ES-I3 (cell line): ENCODE results near the gene FGF19.

Experiments used
- H3K36me3 ChIP-seq: 2 replicates; pipeline ENCODE4 v1.6.1; 2013; ENCODE audit warnings: mild to moderate bottlenecking, low read length, control low read depth, moderate library complexity; ENCODE audit not compliant: insufficient read depth
- H3K4me1 ChIP-seq: 2 replicates; pipeline ENCODE4 v1.6.1; 2013; ENCODE audit warnings: mild to moderate bottlenecking, control low read depth, low read length; ENCODE audit not compliant: insufficient read depth
- H3K9ac ChIP-seq: 2 replicates; pipeline ENCODE4 v1.6.1; 2013; ENCODE audit warnings: low read depth, mild to moderate bottlenecking, low read length, moderate library complexity
- H3K9me3 ChIP-seq: 2 replicates; pipeline ENCODE4 v1.6.1; 2013; ENCODE audit warnings: mild to moderate bottlenecking, low read length, moderate library complexity; ENCODE audit not compliant: control insufficient read depth, insufficient read depth

The FGF19 gene

DNA sequence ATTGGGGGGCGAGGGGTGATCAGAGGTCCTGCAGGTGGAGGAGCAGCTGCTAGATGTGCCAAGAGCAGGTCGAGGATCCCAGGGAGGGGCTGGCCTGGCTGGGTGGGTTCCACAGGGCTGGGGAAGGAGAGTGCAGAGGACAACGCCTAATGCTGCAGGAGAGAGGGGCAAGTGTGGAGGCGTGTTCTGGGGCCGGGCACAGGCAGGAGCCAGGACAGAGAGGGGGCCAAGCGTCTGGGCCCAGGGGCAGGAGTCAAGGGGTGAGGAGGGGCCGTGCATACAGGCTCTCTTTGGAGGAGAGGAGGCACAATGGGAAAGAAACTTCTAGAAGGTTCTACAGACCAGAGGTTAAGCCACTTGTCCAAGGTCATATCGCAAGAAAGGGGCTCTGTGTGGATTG, 26.7 kb upstream of the FGF19 start:
- H3K9me3 ChIP-seq = no peaks in the 10 kb centered on the region; the same call in 1 of the 2 replicates
- H3K4me1 ChIP-seq = peaks cover 4% of the 10 kb centered on the region; the same call in 1 of the 2 replicates
- no peak overlapping the region for H3K9ac ChIP-seq
- H3K36me3 ChIP-seq = no peaks in the 10 kb centered on the region

DNA sequence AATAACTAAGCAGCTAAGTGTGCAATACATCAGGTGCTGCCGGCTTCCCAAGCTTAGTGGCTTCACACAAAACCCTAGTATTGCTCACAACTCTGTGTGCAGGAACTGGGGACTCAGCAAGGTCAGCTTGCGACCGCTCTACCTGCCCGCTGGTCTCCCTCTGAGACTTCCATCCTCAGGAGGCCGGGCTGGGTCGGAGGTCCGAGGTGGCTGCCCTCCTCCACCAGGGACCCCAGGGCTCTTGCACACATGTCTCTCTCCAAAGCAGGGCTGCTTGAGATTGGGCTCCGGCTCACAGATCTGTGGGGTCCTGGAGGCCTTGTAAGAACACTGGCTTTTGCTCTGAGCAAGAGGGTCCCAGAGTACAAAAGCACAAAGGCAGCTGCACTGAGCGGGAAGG, 25.4 kb upstream of the FGF19 start:
- no peak overlapping the region for H3K9ac ChIP-seq
- no peaks in the 10 kb centered on the region; the same call in 1 of the 2 replicates for H3K9me3 ChIP-seq
- H3K36me3 ChIP-seq = no peaks in the 10 kb centered on the region
- H3K4me1 ChIP-seq = peaks cover 4% of the 10 kb centered on the region; the same call in 1 of the 2 replicates

GRCh38 chr11:69727266-69727665, 23.4 kb upstream of the FGF19 start:
- no peak overlapping the region for H3K9ac ChIP-seq
- no peaks in the 10 kb centered on the region for H3K36me3 ChIP-seq
- no peaks in the 10 kb centered on the region for H3K9me3 ChIP-seq
- H3K4me1 ChIP-seq = peaks cover 4% of the 10 kb centered on the region; the same call in 1 of the 2 replicates

DNA sequence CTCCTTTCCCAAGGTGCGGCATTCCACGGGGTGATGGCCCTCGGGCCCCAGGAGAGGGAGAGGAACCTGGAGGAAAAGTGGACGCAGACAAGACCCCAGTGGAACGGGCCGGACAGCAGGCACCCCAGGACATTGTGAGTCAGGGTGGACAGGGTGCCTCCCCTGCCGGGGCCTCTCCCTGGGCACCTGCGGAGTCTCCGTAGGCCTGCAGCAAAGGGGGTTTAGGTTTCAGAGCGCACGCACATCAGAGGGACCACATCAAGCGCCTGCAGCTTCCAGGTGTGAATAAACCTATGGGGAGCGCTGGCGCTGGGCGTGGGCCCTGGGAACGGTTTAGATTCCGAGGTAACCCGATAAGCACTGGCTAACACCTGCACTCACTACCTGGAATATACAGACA, 22.7 kb upstream of the FGF19 start:
- Histone ChIP-seq H3K9me3 (no peaks in the 10 kb centered on the region), H3K4me1 (peaks cover 4% of the 10 kb centered on the region; the same call in 1 of the 2 replicates), H3K9ac (no peak overlapping the region), H3K36me3 (no peaks in the 10 kb centered on the region)

DNA sequence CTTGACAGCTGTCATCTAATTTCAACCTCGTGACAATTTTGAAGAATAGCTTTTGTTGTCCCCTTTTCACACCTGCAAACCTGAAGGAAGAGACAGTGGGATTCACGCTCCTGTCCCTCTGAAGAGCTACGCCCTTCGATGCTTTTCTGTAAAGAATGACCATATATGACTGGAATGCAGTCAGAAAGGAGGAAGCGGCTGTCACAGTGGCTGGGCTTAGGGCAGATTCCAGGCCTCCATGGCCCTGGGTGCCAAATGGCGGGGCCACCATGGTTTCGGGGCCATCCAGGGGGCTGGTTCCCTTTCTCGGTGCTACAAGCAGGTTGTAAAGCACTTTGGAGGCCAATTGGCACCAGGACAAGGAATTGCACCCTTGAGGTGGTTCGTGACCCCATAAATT, 22.2 kb upstream of the FGF19 start:
- no peaks in the 10 kb centered on the region for H3K9me3 ChIP-seq
- H3K9ac ChIP-seq = no peak overlapping the region
- no peaks in the 10 kb centered on the region for H3K36me3 ChIP-seq
- H3K4me1 ChIP-seq = peaks cover 4% of the 10 kb centered on the region; the same call in 1 of the 2 replicates

DNA sequence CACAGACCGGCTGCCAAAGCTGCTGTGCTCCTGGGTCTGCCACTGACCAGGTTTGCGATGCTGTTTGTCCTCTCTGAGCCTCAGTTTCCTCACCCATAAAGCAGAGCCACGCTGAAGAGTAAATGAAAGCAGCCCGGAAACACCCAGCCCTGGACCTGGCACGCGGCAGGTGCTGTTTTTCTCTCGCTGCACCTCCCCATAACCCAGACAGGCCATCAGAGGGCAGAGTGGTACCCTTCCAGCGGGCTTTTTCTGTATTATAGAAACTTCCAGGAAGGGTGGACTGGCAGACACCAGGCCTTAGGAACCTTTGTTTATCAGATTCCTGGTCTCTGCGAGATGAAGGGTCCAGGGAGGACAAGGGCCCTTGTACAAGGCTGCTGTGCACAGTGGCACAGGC, 17.9 kb upstream of the FGF19 start:
- Histone ChIP-seq H3K4me1 (peaks cover 4% of the 10 kb centered on the region; the same call in 1 of the 2 replicates), H3K9me3 (no peaks in the 10 kb centered on the region), H3K9ac (no peak overlapping the region), H3K36me3 (no peaks in the 10 kb centered on the region)

DNA sequence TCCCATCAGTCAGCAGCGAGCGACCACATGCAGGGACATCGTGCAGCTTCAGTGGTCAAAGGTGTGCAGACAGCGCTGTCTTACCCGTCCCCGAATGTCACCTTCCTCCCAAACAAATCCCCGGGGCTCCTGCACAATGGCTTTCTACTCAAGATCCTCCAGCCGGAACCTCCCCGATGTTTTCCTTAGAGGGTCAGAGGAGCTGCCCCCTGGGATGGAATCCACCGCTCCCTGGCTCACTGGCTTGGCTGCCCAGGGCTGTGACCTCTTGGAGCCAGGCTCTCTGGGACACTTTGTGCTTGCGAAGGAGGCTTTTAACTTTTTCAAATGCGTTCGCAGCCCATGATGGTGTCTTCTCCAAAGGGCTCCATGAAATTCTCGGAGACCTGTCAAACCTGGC, 17.3 kb upstream of the FGF19 start:
- Histone ChIP-seq H3K36me3 (no peaks in the 10 kb centered on the region), H3K4me1 (peaks cover 4% of the 10 kb centered on the region; the same call in 1 of the 2 replicates), H3K9me3 (no peaks in the 10 kb centered on the region), H3K9ac (no peak overlapping the region)

DNA sequence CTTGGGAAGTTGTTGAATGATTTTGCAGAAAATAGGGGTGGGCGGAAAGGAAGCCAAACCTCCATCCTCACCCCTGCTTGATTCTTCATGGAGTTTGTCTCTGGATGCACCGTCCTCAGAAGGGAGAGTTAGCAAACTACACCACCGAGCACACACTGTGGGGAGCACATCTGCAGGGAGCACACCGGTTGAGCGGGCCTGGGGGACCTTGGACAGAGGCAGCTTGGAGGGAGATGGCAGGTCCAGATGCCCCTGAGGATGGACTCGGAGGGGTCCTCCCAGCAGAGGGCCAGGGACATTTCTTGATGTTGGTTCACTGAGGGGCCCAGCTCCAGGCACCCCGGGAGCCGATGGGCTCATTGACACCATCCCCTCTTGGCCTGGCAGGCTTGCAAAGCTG, 15.1 kb upstream of the FGF19 start:
- no peak overlapping the region for H3K9ac ChIP-seq

DNA sequence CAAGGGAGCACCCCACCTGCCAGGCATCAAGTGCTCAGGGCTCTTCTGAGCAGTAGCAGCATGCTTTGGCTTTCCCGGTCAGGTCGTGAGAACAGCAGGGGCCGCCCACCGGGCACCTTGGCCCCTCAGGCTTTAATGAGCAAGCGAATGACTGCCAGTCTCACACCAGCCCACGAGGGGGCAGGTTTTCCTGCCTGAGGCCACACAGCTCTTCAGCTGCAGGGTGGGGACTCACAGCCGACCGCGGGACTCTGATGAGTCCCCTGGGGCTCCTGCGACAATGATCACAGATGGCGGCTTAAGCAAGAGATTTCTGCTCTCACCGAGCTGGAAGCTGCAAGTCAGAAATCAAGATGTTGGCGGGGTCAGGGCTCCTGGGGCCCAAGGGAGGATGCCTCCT, 14.3 kb upstream of the FGF19 start:
- Histone ChIP-seq H3K36me3 (no peaks in the 10 kb centered on the region), H3K9me3 (no peaks in the 10 kb centered on the region), H3K4me1 (no peaks in the 10 kb centered on the region), H3K9ac (no peak overlapping the region)

More for the DNA sequence above, 15.1 kb upstream of the FGF19 start:
- Histone ChIP-seq H3K4me1 (no peaks in the 10 kb centered on the region), H3K9me3 (no peaks in the 10 kb centered on the region), H3K36me3 (no peaks in the 10 kb centered on the region)

- Histone ChIP-seq H3K9me3 (no peaks in the 10 kb centered on the region), H3K36me3 (no peaks in the 10 kb centered on the region), H3K9ac (no peak overlapping the region), H3K4me1 (no peaks in the 10 kb centered on the region)
Observed at GRCh38 chr11:69716891-69717747, 13.3 kb upstream of the FGF19 start.

GRCh38 chr11:69716099-69716498, 12.3 kb upstream of the FGF19 start:
- Histone ChIP-seq H3K4me1 (0 out of 2 replicates have a peak, but pooled peaks cover 3% of the 10 kb centered on the region), H3K9me3 (no peaks in the 10 kb centered on the region), H3K36me3 (no peaks in the 10 kb centered on the region), H3K9ac (no peak overlapping the region)

DNA sequence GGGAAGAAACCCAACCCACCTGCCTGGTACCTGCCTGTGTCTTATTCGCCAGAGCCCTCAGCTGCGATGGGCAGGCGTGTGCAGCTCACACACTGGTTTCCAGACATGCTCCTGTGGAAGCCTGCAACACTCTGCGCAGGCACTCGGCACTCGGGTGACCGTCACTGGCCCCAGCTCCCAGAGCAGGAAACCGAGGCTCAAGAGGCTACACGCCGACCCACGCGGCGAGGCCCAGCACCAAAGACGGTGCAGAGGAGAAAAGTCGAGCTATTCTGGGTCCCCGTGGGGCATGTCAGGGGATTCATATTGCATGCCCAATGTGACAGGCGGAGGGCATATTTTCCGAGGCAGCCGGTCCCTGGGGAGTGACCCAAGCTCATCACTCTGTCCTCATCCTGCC, 11.6 kb upstream of the FGF19 start:
- H3K4me1 ChIP-seq = 0 out of 2 replicates have a peak, but pooled peaks cover 3% of the 10 kb centered on the region
- H3K9me3 ChIP-seq = no peaks in the 10 kb centered on the region
- no peak overlapping the region for H3K9ac ChIP-seq
- no peaks in the 10 kb centered on the region for H3K36me3 ChIP-seq

GRCh38 chr11:69711822-69712801, 8.3 kb upstream of the FGF19 start:
- peaks cover 7% of the 10 kb centered on the region for H3K4me1 ChIP-seq
- H3K36me3 ChIP-seq = no peaks in the 10 kb centered on the region
- no peak overlapping the region for H3K9ac ChIP-seq
- H3K9me3 ChIP-seq = no peaks in the 10 kb centered on the region

DNA sequence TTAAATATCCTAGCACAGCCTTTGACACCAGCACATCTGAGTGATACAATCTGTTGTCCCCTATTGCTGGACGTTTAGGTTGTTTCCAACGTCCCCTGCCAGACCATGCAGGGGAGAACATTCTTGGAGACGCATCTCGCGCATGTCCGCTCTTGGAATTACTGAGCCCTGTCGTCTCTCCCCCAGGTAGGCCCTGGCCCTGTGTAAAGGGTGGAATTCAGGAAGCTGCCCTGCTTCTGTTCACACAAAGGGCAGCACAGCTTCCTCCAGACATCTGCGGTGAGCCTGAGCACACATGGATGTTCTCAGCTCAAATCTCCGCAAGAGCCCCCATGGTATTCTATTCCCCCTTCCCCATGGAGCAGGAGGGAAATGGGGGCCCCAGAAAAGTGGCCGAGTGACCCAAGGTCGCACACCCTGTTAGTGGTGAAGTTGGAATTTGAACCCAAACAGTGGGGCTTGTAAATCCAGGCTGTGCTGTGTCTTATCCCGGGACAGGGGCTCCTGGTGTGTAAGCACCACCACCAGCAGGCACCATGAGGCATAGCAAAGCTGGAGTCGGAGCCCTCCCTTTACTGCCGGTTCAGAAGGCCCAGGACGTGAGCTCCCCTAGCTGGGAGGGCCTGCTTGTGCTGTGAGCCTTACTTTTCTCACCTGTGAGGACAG, 5.0 kb upstream of the FGF19 start:
- H3K9me3 ChIP-seq = no peaks in the 10 kb centered on the region
- peaks cover 17% of the 10 kb centered on the region for H3K4me1 ChIP-seq
- no peaks in the 10 kb centered on the region for H3K36me3 ChIP-seq
- H3K9ac ChIP-seq = no peak overlapping the region
